Gastroesophageal sphincter (tissue), 4 donors: ENCODE measurements around the gene PMEL. TPM values are rescaled to one million over a fixed set of nuclear protein-coding genes. Genes with fewer than 3 reads are reported as not detected.

Experiments used
- ATAC-seq: fragments of 150-250 bp; one replicate; pipeline ENCODE4 v1.9.1; 2016; ENCODE audit warnings: mild to moderate bottlenecking, moderate library complexity
- H3K27ac ChIP-seq, 4 donors: fragments of 200-600 bp; sonication (generic) in 3 of 4; 1 replicate in 3 of 4; 2 replicates in 1 of 4; pipeline ENCODE4 v1.5.1; 2016 to 2019
- H3K27me3 ChIP-seq: fragments of 200-600 bp; sonication (generic); one replicate; pipeline ENCODE4 v1.5.1; 2019
- H3K36me3 ChIP-seq, 2 donors: fragments of 200-600 bp; sonication (generic); one replicate each; pipeline ENCODE4 v1.5.1; 2019; ENCODE audit warnings: control low read depth in 1 of 2
- H3K4me1 ChIP-seq, 3 donors: fragments of 200-600 bp; sonication (generic); 1 replicate in 2 of 3; 2 replicates in 1 of 3; pipeline ENCODE4 v1.5.1; 2016 to 2019; ENCODE audit warnings: control low read depth in 2 of 3
- H3K4me3 ChIP-seq, 2 donors: fragments of 200-600 bp; sonication (generic); one replicate each; pipeline ENCODE4 v1.5.1; 2019; ENCODE audit warnings: mild to moderate bottlenecking in 1 of 2, moderate library complexity in 1 of 2
- H3K9me3 ChIP-seq, 3 donors: fragments of 200-600 bp; sonication (generic); one replicate each; pipeline ENCODE4 v1.5.1; 2017 to 2019; ENCODE audit warnings: control low read depth in 2 of 3
- EP300 ChIP-seq: sonication (generic); formaldehyde crosslinking; IDR thresholded peaks from one replicate; pipeline ENCODE4 v1.6.1; 2017; ENCODE audit warnings: antibody characterized with exemption, mild to moderate bottlenecking
- POLR2A ChIP-seq, 2 donors: fragments of 450-650 bp; IDR thresholded peaks; one replicate each; pipeline ENCODE4 v1.6.1; 2017; ENCODE audit warnings: antibody characterized with exemption in 2 of 2, mild to moderate bottlenecking in 2 of 2, moderate library complexity in 1 of 2
- POLR2AphosphoS5 ChIP-seq: sonication (generic); formaldehyde crosslinking; IDR thresholded peaks from one replicate; pipeline ENCODE4 v1.6.1; 2017; ENCODE audit warnings: antibody characterized with exemption
- WGBS, 2 donors: methylation state at CpG; one replicate each; pipeline ENCODE4 v1.1.5; 2018; ENCODE audit warnings: low coverage in 1 of 2; 5-methylcytosine and 5-hydroxymethylcytosine counted together
- total RNA-seq, 4 donors: library from RNA; depleted of rRNA; stranded (reverse); fragments of >200 nt; gene quantifications; one replicate each; pipeline ENCODE4 v1.1.0, GENCODE V29; 2016
- TF ChIP-seq, protein P1 (sequence below), 4 experiments: fragments of 200-600 bp in 2 of 4; fragments of 450-650 bp in 2 of 4; sonication (generic) in 1 of 4; IDR thresholded peaks; one replicate each; pipeline ENCODE4 v1.5.1; 2017 to 2019; ENCODE audit warnings: antibody characterized with exemption in 4 of 4, mild to moderate bottlenecking in 2 of 4, moderate library complexity in 2 of 4

Gene PMEL
- total RNA-seq, 4 donors from 2014 or later: 0.20 to 4.7 (median 0.67) TPM; not detected in 1

DNA sequence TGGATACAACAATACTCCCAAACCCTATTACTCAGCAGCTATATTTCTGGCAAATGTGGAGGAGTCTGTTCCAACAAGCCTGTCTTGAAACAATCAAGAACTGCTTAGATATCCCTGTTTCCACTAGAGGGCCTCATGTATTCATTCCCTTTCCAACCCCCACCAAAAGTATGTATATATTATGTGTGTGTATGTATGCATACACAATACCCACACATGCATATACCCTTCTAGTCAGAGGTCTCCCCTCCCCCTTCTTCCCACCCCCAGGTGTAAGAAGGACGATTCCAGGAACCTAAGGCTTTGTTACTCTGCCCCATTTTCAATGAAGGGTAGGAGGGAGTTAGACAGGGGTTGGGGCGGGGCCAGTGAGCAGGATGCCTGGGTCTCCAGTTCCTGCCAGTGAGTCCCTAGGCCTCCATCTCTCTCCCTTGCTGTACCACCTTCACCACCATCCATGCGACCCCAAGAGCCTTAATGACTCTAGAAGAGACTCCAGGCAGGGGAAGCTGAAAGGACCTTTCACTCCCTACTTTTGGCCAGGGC is 35.0 kb downstream of the PMEL start, which contains the start of gene DGKA:
Gene DGKA (plus strand): TSS at position 392 of the 546 bp plus-strand sequence. CDS start 5,342 bp downstream, outside the sequence.
- Histone ChIP-seq H3K4me3 (peak within 1 kb of the TSS; percentile 78 to 88), H3K36me3 (no peaks in the 10 kb centered on the region), H3K4me1 (peaks cover 3 to 80% (median 38%) of the 10 kb centered on the region in 3 donors), H3K27ac (peak within 1 kb of the TSS; percentile 62 to 97 (median 88)), H3K27me3 (no peaks in the 10 kb centered on the region), H3K9me3 (no peaks in the 10 kb centered on the region)
- ATAC-seq: no peak
- WGBS, 2 donors: no CpG with 5 or more reads among the region's 3 CpGs
- TF ChIP-seq POLR2A (IDR thresholded peaks at IDR 0.05): no peak
- TF ChIP-seq, protein P1, sequence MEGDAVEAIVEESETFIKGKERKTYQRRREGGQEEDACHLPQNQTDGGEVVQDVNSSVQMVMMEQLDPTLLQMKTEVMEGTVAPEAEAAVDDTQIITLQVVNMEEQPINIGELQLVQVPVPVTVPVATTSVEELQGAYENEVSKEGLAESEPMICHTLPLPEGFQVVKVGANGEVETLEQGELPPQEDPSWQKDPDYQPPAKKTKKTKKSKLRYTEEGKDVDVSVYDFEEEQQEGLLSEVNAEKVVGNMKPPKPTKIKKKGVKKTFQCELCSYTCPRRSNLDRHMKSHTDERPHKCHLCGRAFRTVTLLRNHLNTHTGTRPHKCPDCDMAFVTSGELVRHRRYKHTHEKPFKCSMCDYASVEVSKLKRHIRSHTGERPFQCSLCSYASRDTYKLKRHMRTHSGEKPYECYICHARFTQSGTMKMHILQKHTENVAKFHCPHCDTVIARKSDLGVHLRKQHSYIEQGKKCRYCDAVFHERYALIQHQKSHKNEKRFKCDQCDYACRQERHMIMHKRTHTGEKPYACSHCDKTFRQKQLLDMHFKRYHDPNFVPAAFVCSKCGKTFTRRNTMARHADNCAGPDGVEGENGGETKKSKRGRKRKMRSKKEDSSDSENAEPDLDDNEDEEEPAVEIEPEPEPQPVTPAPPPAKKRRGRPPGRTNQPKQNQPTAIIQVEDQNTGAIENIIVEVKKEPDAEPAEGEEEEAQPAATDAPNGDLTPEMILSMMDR (IDR thresholded peaks at IDR 0.05): peak; percentile 37 to 61 (median 57)
- peak; percentile 41 for TF ChIP-seq POLR2AphosphoS5

DNA sequence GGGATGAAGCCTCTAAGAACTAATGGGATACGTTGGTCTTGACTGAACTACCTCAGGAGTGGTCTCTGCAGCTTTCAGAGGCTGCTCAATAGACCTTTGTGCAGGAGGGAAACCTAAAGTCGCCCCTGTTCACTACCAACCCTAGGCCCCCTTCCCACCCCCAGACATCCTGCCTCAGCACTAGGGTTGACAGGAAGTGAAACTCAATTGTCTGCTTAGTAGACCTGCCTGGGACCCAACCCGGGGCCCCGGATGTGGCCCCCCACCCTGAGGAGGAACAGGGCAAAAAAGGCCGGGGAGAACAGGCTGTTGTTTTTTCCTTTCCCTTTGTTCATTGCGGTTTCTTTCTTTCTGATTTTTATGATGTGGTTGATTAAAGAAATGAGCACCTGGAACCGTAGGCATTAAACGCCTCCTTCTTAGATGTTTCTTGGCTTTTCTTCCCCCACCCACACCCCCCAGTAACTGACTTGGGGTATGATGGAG is 36.5 kb downstream of the PMEL start:
- Histone ChIP-seq H3K4me3 (no peak overlapping the region), H3K9me3 (no peaks in the 10 kb centered on the region), H3K27me3 (no peaks in the 10 kb centered on the region), H3K36me3 (peaks cover 0 to 9% of the 10 kb centered on the region in 2 donors), H3K4me1 (peaks cover 3 to 79% (median 38%) of the 10 kb centered on the region in 3 donors), H3K27ac (peak overlapping the region in 3 of 4 donors; percentile 34 to 97 (median 94))
- TF ChIP-seq POLR2AphosphoS5 (no peak), EP300 (no peak), POLR2A (IDR thresholded peaks at IDR 0.05) (no peak)
- TF ChIP-seq, protein P1 (IDR thresholded peaks at IDR 0.05): no peak
- ATAC-seq: no peak
- 50 to 63% methylated on average over 4 of the region's 8 CpGs for WGBS, 2 donors

DNA sequence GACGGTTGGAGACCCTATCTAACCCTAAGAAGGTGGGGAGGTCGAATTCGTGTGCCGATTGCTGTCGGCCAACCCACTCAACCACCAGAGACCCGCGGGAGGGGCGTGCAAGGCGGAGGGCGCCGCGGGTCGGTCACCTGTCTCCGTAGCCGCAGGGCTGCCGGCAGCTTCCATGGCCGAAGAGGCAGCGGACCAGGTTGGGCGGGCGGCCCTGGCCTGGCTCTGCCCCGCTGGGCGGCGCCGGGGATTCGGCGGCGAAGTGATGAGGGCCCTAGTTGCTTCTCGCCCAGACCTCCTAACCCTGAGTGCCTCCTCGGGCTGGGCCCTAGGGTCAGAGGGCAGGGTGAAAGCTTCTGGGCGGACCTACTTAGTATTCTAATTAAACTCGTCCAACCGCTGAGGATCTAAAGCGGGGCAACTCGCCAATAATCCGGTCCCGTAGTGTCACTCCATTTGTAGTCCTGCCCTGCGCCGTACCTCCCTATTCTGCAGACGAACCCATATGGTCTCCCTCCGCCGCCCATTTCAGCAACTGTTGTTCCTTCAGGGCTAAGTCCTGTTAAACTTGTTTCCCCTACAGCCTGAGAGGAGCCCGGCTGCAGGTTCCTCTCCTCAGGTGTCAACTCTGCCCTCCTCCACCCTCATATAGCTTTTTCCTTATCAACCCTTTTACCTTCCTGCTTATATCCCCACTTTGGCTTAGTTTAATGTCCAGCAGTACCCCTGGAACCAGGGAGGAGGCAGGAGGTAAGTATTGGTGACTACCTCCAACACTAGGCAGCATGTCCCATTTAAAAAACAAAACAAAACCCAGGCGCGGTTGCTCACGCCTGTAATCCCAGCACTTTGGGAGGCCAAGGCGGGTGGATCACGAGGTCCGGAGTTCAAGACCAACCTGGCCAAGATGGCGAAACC is 38.0 kb downstream of the PMEL start, which contains the start of gene PYM1:
Gene PYM1 (minus strand): TSS at position 307 of the 915 bp plus-strand sequence. CDS start 133 bp downstream, at position 174.
- 0 to 11% methylated on average over 8 to 21 of the region's 49 CpGs for WGBS, 2 donors
- peaks cover 0 to 19% of the 10 kb centered on the region in 2 donors for H3K36me3 ChIP-seq

DNA sequence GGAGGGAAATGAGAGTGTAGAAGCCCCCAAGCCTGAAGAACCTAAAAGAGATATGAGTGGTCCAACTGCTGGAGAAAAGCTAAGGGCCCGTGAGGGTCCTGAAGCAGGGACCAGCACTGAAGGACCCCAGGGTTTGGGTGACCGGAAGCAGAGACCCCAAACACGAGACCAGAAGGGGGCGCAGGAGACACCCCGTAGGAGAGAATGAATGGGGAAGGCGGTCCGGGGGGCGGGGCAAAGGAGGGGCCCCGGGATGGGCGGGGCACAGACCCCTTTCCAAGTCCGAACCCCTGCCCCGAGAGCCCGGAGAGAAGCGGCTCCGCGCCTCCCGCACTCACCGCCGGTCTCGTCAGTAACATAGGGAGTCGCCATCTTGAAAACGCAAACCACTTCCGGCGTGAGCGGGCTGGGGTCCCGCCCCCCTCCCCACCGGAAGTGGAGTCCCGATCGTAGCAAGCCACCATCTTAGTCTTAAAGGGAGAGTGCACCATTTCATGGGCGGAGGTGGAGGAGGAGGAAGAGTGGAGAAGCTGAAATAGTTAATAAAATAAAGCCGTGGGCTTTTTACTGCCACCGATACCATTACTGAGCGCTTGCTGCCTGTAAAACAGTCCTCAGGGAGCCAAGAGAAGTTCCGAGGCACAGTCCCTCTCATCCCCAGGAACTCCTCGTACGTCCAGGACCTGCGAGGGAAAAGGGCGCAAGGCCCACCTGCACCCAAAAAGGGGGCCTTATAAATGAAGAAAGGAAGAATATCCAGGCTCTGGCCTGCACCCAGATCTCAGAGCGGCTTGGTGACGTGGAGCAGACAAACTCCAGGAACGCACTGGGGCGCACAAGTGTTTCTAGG is 38.9 kb downstream of the PMEL start:
- H3K9me3 ChIP-seq: no peaks in the 10 kb centered on the region
- ATAC-seq: peak; percentile 85
- H3K36me3 ChIP-seq: peaks cover 0 to 27% of the 10 kb centered on the region in 2 donors
- peak overlapping the region; percentile 91 to 96 for H3K4me3 ChIP-seq
- peaks cover 3 to 60% (median 25%) of the 10 kb centered on the region in 3 donors for H3K4me1 ChIP-seq
- peak overlapping the region; percentile 94 to 98 (median 96) for H3K27ac ChIP-seq
- WGBS, 2 donors: 0% methylated on average over 13 to 17 of the region's 42 CpGs
- TF ChIP-seq POLR2AphosphoS5: no peak
- TF ChIP-seq POLR2A (IDR thresholded peaks at IDR 0.05): peak in 1 of 2 donors; percentile 25
- TF ChIP-seq EP300: no peak
- TF ChIP-seq, protein P1 (IDR thresholded peaks at IDR 0.05): peak; percentile 56 to 87 (median 60)
- no peaks in the 10 kb centered on the region for H3K27me3 ChIP-seq

More for the DNA sequence above, 38.0 kb downstream of the PMEL start, which contains the start of gene PYM1:
- H3K9me3 ChIP-seq: no peaks in the 10 kb centered on the region
- H3K27me3 ChIP-seq: no peaks in the 10 kb centered on the region
- H3K4me1 ChIP-seq: peaks cover 3 to 65% (median 31%) of the 10 kb centered on the region in 3 donors
- peak within 1 kb of the TSS; percentile 94 to 98 (median 96) for H3K27ac ChIP-seq
- H3K4me3 ChIP-seq: peak within 1 kb of the TSS; percentile 91 to 96
- TF ChIP-seq POLR2A (IDR thresholded peaks at IDR 0.05): peak; percentile 40 to 50
- no peak for TF ChIP-seq EP300
- TF ChIP-seq, protein P1 (IDR thresholded peaks at IDR 0.05): peak in 1 of 4 experiments; percentile 16
- TF ChIP-seq POLR2AphosphoS5: no peak
- peak; percentile 60 for ATAC-seq
